ENCODE results near the gene CRIP2.

The CRIP2 gene

GRCh38 chr14:105503935-105504692 is 29.5 kb downstream of the CRIP2 start:
- Histone ChIP-seq H3K23ac (ENCODE audit: low read depth, low read length, poor library complexity) (no peak overlapping the region), H3K4ac (ENCODE audit: low read length) (no peak overlapping the region), H3K18ac (ENCODE audit: low read length) (peak overlapping the region; percentile 57), H3K79me1 (ENCODE audit: low read depth, low read length) (peaks cover 3% of the 10 kb centered on the region), H3K4me1 (ENCODE audit: control insufficient read depth in 2 of 2, insufficient read depth in 1 of 2, low read depth in 1 of 2, low read length in 2 of 2) (peaks cover 5 to 9% of the 10 kb centered on the region in 2 donors), H4K8ac (ENCODE audit: low read depth, low read length) (peak overlapping the region; percentile 65), H3K14ac (ENCODE audit: low read length) (peak overlapping the region; percentile 82), H2BK120ac (ENCODE audit: low read depth, low read length) (no peak overlapping the region), H2AFZ (ENCODE audit: low read length) (no peak overlapping the region), H3K36me3 (replicated peaks in 1 of 2; ENCODE audit: control insufficient read depth in 2 of 2, insufficient read depth in 2 of 2, low read length in 2 of 2) (no peaks in the 10 kb centered on the region), H3K9me3 (replicated peaks in 1 of 2; ENCODE audit: control insufficient read depth in 2 of 2, insufficient read depth in 1 of 2, low read depth in 1 of 2, low read length in 2 of 2) (peaks cover 0 to 6% of the 10 kb centered on the region in 2 donors), H2AK5ac (ENCODE audit: low read depth, low read length) (no peak overlapping the region), H3K4me2 (ENCODE audit: insufficient read depth, low read length, poor library complexity, severe bottlenecking) (no peak overlapping the region), H2BK12ac (ENCODE audit: low read length) (peak overlapping the region; percentile 22), H3K4me3 (ENCODE audit: low read length in 2 of 2) (no peak overlapping the region), H3K9ac (ENCODE audit: low read depth, low read length, poor library complexity) (no peak overlapping the region), H3K27me3 (ENCODE audit: control insufficient read depth in 3 of 3, insufficient read depth in 3 of 3, low read depth in 1 of 3, low read length in 3 of 3) (peaks cover 0 to 15% (median 0%) of the 10 kb centered on the region in 3 experiments), H2BK5ac (ENCODE audit: low read length) (no peak overlapping the region), H2BK15ac (ENCODE audit: low read length) (no peak overlapping the region), H3K27ac (replicated peaks; ENCODE audit: low read length) (no peak overlapping the region), H4K91ac (ENCODE audit: low read depth, low read length, poor library complexity) (no peak overlapping the region)
- no CpG with 5 or more reads among the region's 29 CpGs for WGBS, 2 donors (ENCODE audit: extremely low coverage in 2 of 2, insufficient read length in 2 of 2, insufficient replicate concordance in 1 of 2)
- no peak for DNase-seq (ENCODE audit: low spot score)

- no peak overlapping the region for H2AFZ ChIP-seq (ENCODE audit: low read length)
- H3K36me3 ChIP-seq (replicated peaks in 1 of 2; ENCODE audit: control insufficient read depth in 2 of 2, insufficient read depth in 2 of 2, low read length in 2 of 2), result no peaks in the 10 kb centered on the region
- H3K18ac ChIP-seq (ENCODE audit: low read length), result peak overlapping the region; percentile 2
- H2BK12ac ChIP-seq (ENCODE audit: low read length), result no peak overlapping the region
- no peak overlapping the region for H2BK120ac ChIP-seq (ENCODE audit: low read depth, low read length)
- peaks cover 0 to 6% of the 10 kb centered on the region in 2 donors for H3K9me3 ChIP-seq (replicated peaks in 1 of 2; ENCODE audit: control insufficient read depth in 2 of 2, insufficient read depth in 1 of 2, low read depth in 1 of 2, low read length in 2 of 2)
- H3K4ac ChIP-seq (ENCODE audit: low read length), result no peak overlapping the region
- H4K91ac ChIP-seq (ENCODE audit: low read depth, low read length, poor library complexity), result no peak overlapping the region
- H3K27me3 ChIP-seq (ENCODE audit: control insufficient read depth in 3 of 3, insufficient read depth in 3 of 3, low read depth in 1 of 3, low read length in 3 of 3), result peaks cover 0 to 15% (median 0%) of the 10 kb centered on the region in 3 experiments
- no peak for DNase-seq (ENCODE audit: low spot score)
- peak overlapping the region; percentile 14 for H2AK5ac ChIP-seq (ENCODE audit: low read depth, low read length)
- no CpG with 5 or more reads among the region's 16 CpGs for WGBS, 2 donors (ENCODE audit: extremely low coverage in 2 of 2, insufficient read length in 2 of 2, insufficient replicate concordance in 1 of 2)
- peaks cover 3% of the 10 kb centered on the region for H3K79me1 ChIP-seq (ENCODE audit: low read depth, low read length)
- H3K14ac ChIP-seq (ENCODE audit: low read length), result peak overlapping the region; percentile 9
- H3K27ac ChIP-seq (replicated peaks; ENCODE audit: low read length), result no peak overlapping the region
- no peak overlapping the region for H2BK15ac ChIP-seq (ENCODE audit: low read length)
- peaks cover 3 to 5% of the 10 kb centered on the region in 2 donors for H3K4me1 ChIP-seq (ENCODE audit: control insufficient read depth in 2 of 2, insufficient read depth in 1 of 2, low read depth in 1 of 2, low read length in 2 of 2)
- H4K8ac ChIP-seq (ENCODE audit: low read depth, low read length), result no peak overlapping the region
- H3K4me2 ChIP-seq (ENCODE audit: insufficient read depth, low read length, poor library complexity, severe bottlenecking), result no peak overlapping the region
- no peak overlapping the region for H3K9ac ChIP-seq (ENCODE audit: low read depth, low read length, poor library complexity)
- no peak overlapping the region for H3K23ac ChIP-seq (ENCODE audit: low read depth, low read length, poor library complexity)
- H3K4me3 ChIP-seq (ENCODE audit: low read length in 2 of 2), result no peak overlapping the region
- H2BK5ac ChIP-seq (ENCODE audit: low read length), result no peak overlapping the region
Observed at GRCh38 chr14:105505101-105505500, 30.5 kb downstream of the CRIP2 start.

DNA sequence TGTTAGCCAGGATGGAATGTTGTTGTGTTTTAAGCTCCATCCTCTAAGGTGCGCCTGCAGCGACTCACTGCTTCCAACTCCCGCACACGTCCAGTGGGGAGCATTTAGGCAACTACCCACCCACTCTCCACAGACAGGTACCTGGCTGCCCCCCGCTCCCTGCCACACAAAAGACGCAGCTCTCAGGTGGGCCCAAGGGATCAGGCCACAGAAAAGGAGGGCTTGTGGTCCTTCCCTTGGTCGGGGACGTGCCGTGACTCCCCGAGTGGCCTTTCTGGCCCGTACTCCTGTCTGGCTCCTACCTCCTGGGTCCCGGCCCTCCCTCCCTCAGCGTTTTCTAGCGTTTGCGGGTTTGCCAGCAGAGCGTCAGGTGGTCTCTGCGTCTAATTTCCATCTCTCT is 32.6 kb downstream of the CRIP2 start:
- H4K8ac ChIP-seq (ENCODE audit: low read depth, low read length), result no peak overlapping the region
- H3K14ac ChIP-seq (ENCODE audit: low read length), result no peak overlapping the region
- no peak overlapping the region for H2AFZ ChIP-seq (ENCODE audit: low read length)
- H2BK12ac ChIP-seq (ENCODE audit: low read length), result no peak overlapping the region
- H2AK5ac ChIP-seq (ENCODE audit: low read depth, low read length), result no peak overlapping the region
- no peak overlapping the region for H2BK120ac ChIP-seq (ENCODE audit: low read depth, low read length)
- H3K4ac ChIP-seq (ENCODE audit: low read length), result no peak overlapping the region
- no peak overlapping the region for H4K91ac ChIP-seq (ENCODE audit: low read depth, low read length, poor library complexity)
- DNase-seq (ENCODE audit: low spot score), result no peak
- H3K27ac ChIP-seq (replicated peaks; ENCODE audit: low read length), result no peak overlapping the region
- H2BK15ac ChIP-seq (ENCODE audit: low read length), result no peak overlapping the region
- no peak overlapping the region for H3K23ac ChIP-seq (ENCODE audit: low read depth, low read length, poor library complexity)
- H3K4me3 ChIP-seq (ENCODE audit: low read length in 2 of 2), result no peak overlapping the region
- H3K9me3 ChIP-seq (replicated peaks in 1 of 2; ENCODE audit: control insufficient read depth in 2 of 2, insufficient read depth in 1 of 2, low read depth in 1 of 2, low read length in 2 of 2), result peaks cover 0 to 6% of the 10 kb centered on the region in 2 donors
- H3K4me2 ChIP-seq (ENCODE audit: insufficient read depth, low read length, poor library complexity, severe bottlenecking), result no peak overlapping the region
- WGBS, 2 donors (ENCODE audit: extremely low coverage in 2 of 2, insufficient read length in 2 of 2, insufficient replicate concordance in 1 of 2), result no CpG with 5 or more reads among the region's 17 CpGs
- H3K36me3 ChIP-seq (replicated peaks in 1 of 2; ENCODE audit: control insufficient read depth in 2 of 2, insufficient read depth in 2 of 2, low read length in 2 of 2), result no peaks in the 10 kb centered on the region
- peaks cover 0 to 22% (median 0%) of the 10 kb centered on the region in 3 experiments for H3K27me3 ChIP-seq (ENCODE audit: control insufficient read depth in 3 of 3, insufficient read depth in 3 of 3, low read depth in 1 of 3, low read length in 3 of 3)
- no peak overlapping the region for H3K9ac ChIP-seq (ENCODE audit: low read depth, low read length, poor library complexity)
- no peak overlapping the region for H3K18ac ChIP-seq (ENCODE audit: low read length)
- peaks cover 3% of the 10 kb centered on the region for H3K79me1 ChIP-seq (ENCODE audit: low read depth, low read length)
- H3K4me1 ChIP-seq (ENCODE audit: control insufficient read depth in 2 of 2, insufficient read depth in 1 of 2, low read depth in 1 of 2, low read length in 2 of 2), result no peaks in the 10 kb centered on the region
- H2BK5ac ChIP-seq (ENCODE audit: low read length), result no peak overlapping the region

GRCh38 chr14:105508069-105508468 is 33.4 kb downstream of the CRIP2 start:
- Histone ChIP-seq H4K91ac (ENCODE audit: low read depth, low read length, poor library complexity) (no peak overlapping the region), H3K18ac (ENCODE audit: low read length) (no peak overlapping the region), H3K4me2 (ENCODE audit: insufficient read depth, low read length, poor library complexity, severe bottlenecking) (no peak overlapping the region), H3K4me3 (ENCODE audit: low read length in 2 of 2) (peak overlapping the region in 1 of 2 donors; percentile 35), H2AK5ac (ENCODE audit: low read depth, low read length) (no peak overlapping the region), H4K8ac (ENCODE audit: low read depth, low read length) (no peak overlapping the region), H3K27ac (replicated peaks; ENCODE audit: low read length) (no peak overlapping the region), H3K4ac (ENCODE audit: low read length) (no peak overlapping the region), H3K36me3 (replicated peaks in 1 of 2; ENCODE audit: control insufficient read depth in 2 of 2, insufficient read depth in 2 of 2, low read length in 2 of 2) (no peaks in the 10 kb centered on the region), H3K23ac (ENCODE audit: low read depth, low read length, poor library complexity) (no peak overlapping the region), H2BK15ac (ENCODE audit: low read length) (no peak overlapping the region), H2BK12ac (ENCODE audit: low read length) (no peak overlapping the region), H3K14ac (ENCODE audit: low read length) (no peak overlapping the region), H3K9ac (ENCODE audit: low read depth, low read length, poor library complexity) (no peak overlapping the region), H3K4me1 (ENCODE audit: control insufficient read depth in 2 of 2, insufficient read depth in 1 of 2, low read depth in 1 of 2, low read length in 2 of 2) (no peaks in the 10 kb centered on the region), H3K27me3 (ENCODE audit: control insufficient read depth in 3 of 3, insufficient read depth in 3 of 3, low read depth in 1 of 3, low read length in 3 of 3) (peaks cover 0 to 30% (median 0%) of the 10 kb centered on the region in 3 experiments), H3K9me3 (replicated peaks in 1 of 2; ENCODE audit: control insufficient read depth in 2 of 2, insufficient read depth in 1 of 2, low read depth in 1 of 2, low read length in 2 of 2) (peaks cover 0 to 2% of the 10 kb centered on the region in 2 donors), H2BK120ac (ENCODE audit: low read depth, low read length) (no peak overlapping the region), H2BK5ac (ENCODE audit: low read length) (no peak overlapping the region), H3K79me1 (ENCODE audit: low read depth, low read length) (peaks cover 3% of the 10 kb centered on the region), H2AFZ (ENCODE audit: low read length) (no peak overlapping the region)
- no peak for DNase-seq (ENCODE audit: low spot score)
- no CpG with 5 or more reads among the region's 16 CpGs for WGBS, 2 donors (ENCODE audit: extremely low coverage in 2 of 2, insufficient read length in 2 of 2, insufficient replicate concordance in 1 of 2)
